Mammary epithelial cell (primary cell): Measurements from ENCODE around the gene ST3GAL4.

Experiments used
- EZH2 ChIP-seq: IDR thresholded peaks from 2 replicates; pipeline ENCODE4 v1.6.1; 2012; ENCODE audit warnings: low read length, inconsistent platforms, borderline replicate concordance
- TF ChIP-seq, protein P1 (sequence below), 2 donors: IDR thresholded peaks in 1 of 2; conservative IDR thresholded peaks in 1 of 2; 2 replicates each; pipeline ENCODE4 v1.5.1; 2011 to 2012; ENCODE audit warnings: inconsistent platforms in 2 of 2, low read length in 2 of 2, mild to moderate bottlenecking in 2 of 2, control low read depth in 1 of 2, low read depth in 1 of 2; ENCODE audit not compliant: insufficient read depth in 1 of 2; ENCODE audit errors: extremely low read depth in 1 of 2

DNA sequence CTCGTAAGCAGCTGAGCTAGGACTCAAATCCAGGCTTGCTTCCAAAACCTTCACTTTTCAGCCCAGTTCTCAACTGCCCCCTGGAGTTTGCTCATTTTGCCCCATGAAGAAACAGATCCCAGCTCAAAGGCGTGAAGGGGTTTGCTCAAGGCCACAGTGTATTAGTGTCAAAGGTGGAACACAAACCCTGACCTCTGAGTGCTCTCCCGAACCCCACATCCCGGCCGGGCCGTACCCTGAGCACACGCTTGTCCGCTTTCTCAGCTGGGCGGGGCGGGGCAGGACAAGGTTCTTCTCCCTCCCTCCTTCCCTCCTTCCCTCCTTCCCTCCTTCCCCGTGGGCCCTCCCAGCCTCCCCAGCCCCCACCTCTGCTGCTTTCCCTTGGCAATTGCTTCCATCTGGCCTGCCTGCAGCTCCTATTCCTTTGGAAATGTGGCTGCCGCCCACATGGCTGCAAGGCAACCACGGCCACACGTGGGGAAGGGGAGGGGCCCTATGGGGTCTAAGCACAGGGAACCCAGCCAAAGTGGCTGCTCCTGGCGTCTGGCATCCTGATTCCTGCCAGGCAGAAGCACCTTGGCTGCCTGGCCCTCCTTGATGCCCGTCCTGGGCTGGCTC lies 4.1 kb downstream of the ST3GAL4 start:
- TF ChIP-seq, protein P1, sequence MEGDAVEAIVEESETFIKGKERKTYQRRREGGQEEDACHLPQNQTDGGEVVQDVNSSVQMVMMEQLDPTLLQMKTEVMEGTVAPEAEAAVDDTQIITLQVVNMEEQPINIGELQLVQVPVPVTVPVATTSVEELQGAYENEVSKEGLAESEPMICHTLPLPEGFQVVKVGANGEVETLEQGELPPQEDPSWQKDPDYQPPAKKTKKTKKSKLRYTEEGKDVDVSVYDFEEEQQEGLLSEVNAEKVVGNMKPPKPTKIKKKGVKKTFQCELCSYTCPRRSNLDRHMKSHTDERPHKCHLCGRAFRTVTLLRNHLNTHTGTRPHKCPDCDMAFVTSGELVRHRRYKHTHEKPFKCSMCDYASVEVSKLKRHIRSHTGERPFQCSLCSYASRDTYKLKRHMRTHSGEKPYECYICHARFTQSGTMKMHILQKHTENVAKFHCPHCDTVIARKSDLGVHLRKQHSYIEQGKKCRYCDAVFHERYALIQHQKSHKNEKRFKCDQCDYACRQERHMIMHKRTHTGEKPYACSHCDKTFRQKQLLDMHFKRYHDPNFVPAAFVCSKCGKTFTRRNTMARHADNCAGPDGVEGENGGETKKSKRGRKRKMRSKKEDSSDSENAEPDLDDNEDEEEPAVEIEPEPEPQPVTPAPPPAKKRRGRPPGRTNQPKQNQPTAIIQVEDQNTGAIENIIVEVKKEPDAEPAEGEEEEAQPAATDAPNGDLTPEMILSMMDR (conservative IDR thresholded peaks at IDR 0.05 in 1 of 2, IDR thresholded peaks at IDR 0.05 in 1 of 2; ENCODE audit: extremely low read depth in 1 of 2, insufficient read depth in 1 of 2, low read depth in 1 of 2, low read length in 2 of 2), result no peak
- no peak for TF ChIP-seq EZH2
